Lung (tissue), 12 donors: ENCODE data around the gene PRKAR1B. TPM values are rescaled to one million over a fixed set of nuclear protein-coding genes. Genes with fewer than 3 reads are reported as not detected.

Experiments
- ATAC-seq: fragments of 200-7000 bp; cut with Tn5 transposase; one replicate; pipeline ENCODE4 v1.9.1; 2020; ENCODE audit warnings: moderate number of reproducible peaks; ENCODE audit not compliant: insufficient read depth, low FRiP score
- DNase-seq, 3 donors: peaks; one replicate each; pipeline ENCODE4 v3.0.0-alpha.2; 2013 to 2017
- H3K27ac ChIP-seq, 2 donors: one replicate each; pipeline ENCODE4 v1.5.1; 2013; ENCODE audit warnings: mild to moderate bottlenecking in 2 of 2, moderate library complexity in 2 of 2, control low read depth in 1 of 2, inconsistent platforms in 1 of 2, low read depth in 1 of 2, low read length in 1 of 2
- H3K27me3 ChIP-seq, 3 donors: one replicate each; pipeline ENCODE4 v1.5.1; 2013; ENCODE audit warnings: low read length in 2 of 3; ENCODE audit not compliant: control insufficient read depth in 3 of 3, insufficient read depth in 3 of 3
- H3K36me3 ChIP-seq, 4 donors: one replicate each; pipeline ENCODE4 v1.5.1; 2013; ENCODE audit warnings: low read length in 4 of 4, mild to moderate bottlenecking in 1 of 4, moderate library complexity in 1 of 4; ENCODE audit not compliant: control insufficient read depth in 4 of 4, insufficient read depth in 4 of 4
- H3K4me1 ChIP-seq, 5 donors: one replicate each; pipeline ENCODE4 v1.5.1; 2013; ENCODE audit warnings: low read length in 5 of 5, mild to moderate bottlenecking in 2 of 5, moderate library complexity in 1 of 5; ENCODE audit not compliant: control insufficient read depth in 5 of 5, insufficient read depth in 5 of 5
- H3K4me3 ChIP-seq: one replicate; pipeline ENCODE4 v1.5.1; 2013; ENCODE audit warnings: mild to moderate bottlenecking, control low read depth, moderate library complexity
- H3K9ac ChIP-seq, 2 donors: one replicate each; pipeline ENCODE4 v1.5.1; 2013; ENCODE audit warnings: low read length in 2 of 2, control low read depth in 1 of 2; ENCODE audit not compliant: insufficient read depth in 1 of 2
- H3K9me3 ChIP-seq, 4 donors: one replicate each; pipeline ENCODE4 v1.5.1; 2013; ENCODE audit warnings: low read length in 3 of 4, mild to moderate bottlenecking in 1 of 4, moderate library complexity in 1 of 4; ENCODE audit not compliant: control insufficient read depth in 4 of 4, insufficient read depth in 3 of 4
- CTCF ChIP-seq: IDR thresholded peaks from 2 replicates; pipeline ENCODE4 v1.5.1; 2012; ENCODE audit warnings: mild to moderate bottlenecking; ENCODE audit errors: control extremely low read depth, extremely low read depth
- WGBS, 2 donors: extraction: QIAGEN DNeasy Blood & Tissue Kit; methylation state at CpG; one replicate each; pipeline ENCODE4 v1.1.7; 2013; 5-methylcytosine and 5-hydroxymethylcytosine counted together
- polyA plus RNA-seq, 2 donors: library from polyadenylated mRNA; stranded (reverse); fragments of 200-250 nt; gene quantifications; one replicate each; pipeline ENCODE4 v1.2.1, GENCODE V29; 2013
- total RNA-seq, 2 donors: library from RNA; depleted of rRNA in 1 of 2; stranded (reverse); fragments of >200 nt in 1 of 2; gene quantifications; one replicate each; pipeline ENCODE4 v1.2.1, GENCODE V29; 2014 to 2021
- donor health status: control.
- donor health status: control.
- donor health status: Bipolar disorder and iron deficiency.
- donor health status: healthy.
- donor health status: DM: yes; HTN: yes; CAD: no.

Gene PRKAR1B
- total and polyA plus RNA-seq, 4 donors, result 11.3 to 32.0 (median 16.3) TPM

DNA sequence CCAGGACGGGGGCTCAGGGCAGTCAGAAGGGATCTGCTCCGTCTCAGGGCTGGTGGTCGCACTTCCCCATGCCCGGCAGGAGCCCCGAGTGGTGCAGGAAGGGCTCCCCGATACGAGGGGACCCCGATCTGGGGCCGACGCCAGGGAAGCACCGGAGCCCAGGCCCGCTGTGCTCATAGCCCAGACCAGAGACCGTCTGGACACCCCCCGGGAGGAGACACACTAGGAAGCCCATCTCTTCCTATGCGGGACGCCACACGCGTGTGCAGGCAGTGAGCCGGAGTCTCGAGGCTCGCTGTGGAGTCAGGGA, 167.7 kb downstream of the PRKAR1B start:
- Histone ChIP-seq H3K27me3 (no peaks in the 10 kb centered on the region), H3K9ac (no peak overlapping the region), H3K4me1 (peaks cover 0 to 5% (median 0%) of the 10 kb centered on the region in 5 donors), H3K9me3 (no peaks in the 10 kb centered on the region), H3K27ac (no peak overlapping the region), H3K36me3 (peaks cover 0 to 4% (median 0%) of the 10 kb centered on the region in 4 donors), H3K4me3 (no peak overlapping the region)
- 90 to 93% methylated on average over 20 to 21 of the region's 21 CpGs for WGBS, 2 donors
- no peak for DNase-seq
- no peak for ATAC-seq
- TF ChIP-seq CTCF, result no peak

DNA sequence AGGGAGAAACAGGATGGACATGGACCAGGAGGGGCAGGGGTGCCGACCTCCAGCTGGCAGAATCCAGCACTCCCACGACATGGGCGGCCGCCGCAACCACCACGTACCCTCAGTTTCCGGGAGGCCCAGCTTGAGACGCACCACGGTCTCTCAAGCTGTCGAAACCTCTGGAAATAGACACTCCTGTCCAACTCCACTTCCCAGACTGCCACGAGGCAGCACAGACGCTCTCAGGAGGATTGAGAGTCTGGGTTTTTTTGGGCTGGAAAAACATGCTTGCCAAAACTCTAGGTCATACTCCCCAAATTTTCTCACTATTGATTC, 169.6 kb downstream of the PRKAR1B start:
- no peak for TF ChIP-seq CTCF
- no peaks in the 10 kb centered on the region for H3K9me3 ChIP-seq
- no peaks in the 10 kb centered on the region for H3K27me3 ChIP-seq
- H3K4me3 ChIP-seq, result no peak overlapping the region
- DNase-seq, result no peak
- no peaks in the 10 kb centered on the region for H3K36me3 ChIP-seq
- no peak overlapping the region for H3K27ac ChIP-seq
- H3K4me1 ChIP-seq, result peaks cover 0 to 18% (median 2%) of the 10 kb centered on the region in 5 donors
- no peak overlapping the region for H3K9ac ChIP-seq
- ATAC-seq, result no peak
- 86 to 92% methylated on average over 12 of the region's 12 CpGs for WGBS, 2 donors

DNA sequence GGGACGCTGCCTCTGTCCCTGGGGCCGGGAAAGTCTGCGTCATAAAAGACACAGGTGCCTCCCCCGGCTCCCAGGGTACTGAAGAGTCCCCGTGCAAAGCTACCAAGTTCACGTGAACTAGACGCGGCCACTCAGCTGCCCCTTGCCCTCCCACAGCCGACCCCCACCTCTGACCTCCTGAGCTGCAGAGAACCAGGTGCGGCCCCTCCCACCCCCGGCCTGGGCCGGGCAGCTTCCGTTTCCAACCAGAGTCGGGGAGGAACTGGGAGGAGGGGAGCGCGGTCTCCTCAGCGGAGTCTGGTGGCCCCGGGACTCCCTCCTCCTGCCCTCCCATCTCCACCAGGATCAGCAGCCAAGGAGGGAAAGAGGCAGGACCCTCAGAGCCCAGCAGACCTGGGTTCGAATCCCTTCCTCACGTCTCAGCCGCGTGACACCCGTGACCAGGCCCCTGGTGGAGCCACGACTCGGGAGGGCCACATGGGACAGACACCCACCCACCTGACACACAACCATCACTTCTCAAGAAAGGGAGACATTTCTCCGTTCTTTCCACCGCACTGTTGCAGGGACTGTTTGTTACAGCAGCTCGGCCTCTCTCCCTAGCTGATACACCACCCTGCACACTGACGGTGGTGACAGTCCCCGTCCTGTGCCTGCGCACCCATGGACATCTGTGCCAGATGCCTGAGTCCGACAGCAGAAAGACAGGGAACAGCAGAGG, 170.1 kb downstream of the PRKAR1B start:
- Histone ChIP-seq H3K36me3 (no peaks in the 10 kb centered on the region), H3K4me3 (no peak overlapping the region), H3K27ac (no peak overlapping the region), H3K9ac (no peak overlapping the region), H3K4me1 (peaks cover 0 to 18% (median 2%) of the 10 kb centered on the region in 5 donors), H3K27me3 (no peaks in the 10 kb centered on the region), H3K9me3 (no peaks in the 10 kb centered on the region)
- 95% methylated on average over 32 of the region's 32 CpGs for WGBS, 2 donors
- ATAC-seq (no peak), DNase-seq (no peak)
- no peak for TF ChIP-seq CTCF

DNA sequence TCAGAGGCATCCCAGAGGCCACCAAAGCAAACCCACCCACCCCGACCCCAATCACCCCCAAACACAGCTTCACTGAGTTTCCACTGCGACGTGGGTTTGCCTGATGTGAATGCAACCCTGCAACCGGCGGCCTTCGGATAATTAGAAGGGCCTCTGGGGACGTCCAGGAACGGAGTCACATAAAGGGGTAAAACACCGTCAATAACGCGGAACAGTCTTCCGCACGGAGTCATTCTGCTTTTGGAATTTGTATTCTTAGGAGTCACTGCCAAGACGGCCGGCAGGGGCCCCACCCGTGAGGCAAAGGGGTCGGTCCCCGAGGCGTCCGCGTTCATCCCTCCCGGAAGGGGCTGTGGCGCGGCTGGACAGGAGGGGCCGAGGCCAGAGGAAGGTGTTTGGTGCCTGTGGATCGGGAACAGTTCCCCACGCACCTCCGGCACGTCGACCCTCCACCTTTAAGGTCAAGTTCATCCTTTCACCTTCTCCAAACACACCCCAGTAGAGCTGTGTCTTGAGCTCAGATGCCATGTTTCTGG, 170.7 kb downstream of the PRKAR1B start:
- Histone ChIP-seq H3K36me3 (no peaks in the 10 kb centered on the region), H3K27ac (no peak overlapping the region), H3K9ac (no peak overlapping the region), H3K4me1 (peaks cover 0 to 18% (median 0%) of the 10 kb centered on the region in 5 donors), H3K9me3 (no peaks in the 10 kb centered on the region), H3K27me3 (no peaks in the 10 kb centered on the region), H3K4me3 (no peak overlapping the region)
- no peak for TF ChIP-seq CTCF
- DNase-seq (no peak), ATAC-seq (no peak)
- 86 to 91% methylated on average over 30 of the region's 30 CpGs for WGBS, 2 donors
